MG63 (cell line): ENCODE results near the gene CCDC157. TPM values are rescaled to one million over a fixed set of nuclear protein-coding genes. Genes with fewer than 3 reads are reported as not detected.

Experiments
- total RNA-seq: library from RNA; depleted of rRNA; stranded (reverse); fragments of >200 nt; shearing (Covaris generic); gene quantifications from 2 replicates; pipeline ENCODE4 v1.2.3, GENCODE V29; 2014; ENCODE audit warnings: low replicate concordance; rRNA removed

Gene CCDC157
- total RNA-seq, 1 experiment from 2014 or later = 2.6 TPM

Other genes with a start within 250 kb of the CCDC157 start
- gene LIF, start 110.2 kb upstream of the CCDC157 start, total RNA-seq = 11.1 and 13.0 TPM in 2 replicates
- not detected in 2 replicates for gene OSM, start 90.2 kb upstream of the CCDC157 start, total RNA-seq
- 2.3 and 4.1 TPM in 2 replicates for gene CASTOR1, start 67.5 kb upstream of the CCDC157 start, total RNA-seq
- 17.5 and 25.7 TPM in 2 replicates for gene TBC1D10A, start 30.1 kb upstream of the CCDC157 start, total RNA-seq
- 6.9 and 19.5 TPM in 2 replicates for gene SF3A1, start 113 bp upstream of the CCDC157 start, total RNA-seq
- 26.9 and 29.6 TPM in 2 replicates for gene RNF215, start 30.4 kb downstream of the CCDC157 start, total RNA-seq
- gene SEC14L2, start 40.0 kb downstream of the CCDC157 start, total RNA-seq = 16.3 and 30.2 TPM in 2 replicates
- 25.3 and 35.5 TPM in 2 replicates for gene MTFP1, start 68.8 kb downstream of the CCDC157 start, total RNA-seq
- not detected in 2 replicates for gene SEC14L3, start 115.0 kb downstream of the CCDC157 start, total RNA-seq
- 1.6 and 4.9 TPM in 2 replicates for gene SEC14L4, start 148.7 kb downstream of the CCDC157 start, total RNA-seq
- gene SEC14L6, start 189.7 kb downstream of the CCDC157 start, total RNA-seq = not detected in 2 replicates
- not detected in 2 replicates for gene GAL3ST1, start 217.7 kb downstream of the CCDC157 start, total RNA-seq
- 150 and 165 TPM in 2 replicates for gene PES1, start 234.9 kb downstream of the CCDC157 start, total RNA-seq